Endothelial cell (in vitro differentiated cells): ENCODE results near the gene IGIP. TPM values are rescaled to one million over a fixed set of nuclear protein-coding genes. Genes with fewer than 3 reads are reported as not detected.

Experiments
- DNase-seq: peaks from one replicate; pipeline ENCODE4 v3.0.0; 2021; ENCODE audit warnings: low spot score
- H3K27ac Mint-ChIP-seq: one replicate; pipeline ENCODE4 v1.8.0; 2021; ENCODE audit warnings: mixed read lengths, inconsistent platforms; ENCODE audit not compliant: unreplicated experiment
- H3K27me3 Mint-ChIP-seq: one replicate; pipeline ENCODE4 v1.8.0; 2021; ENCODE audit warnings: mild to moderate bottlenecking, moderate library complexity, mixed read lengths, inconsistent platforms; ENCODE audit not compliant: unreplicated experiment
- H3K36me3 Mint-ChIP-seq: one replicate; pipeline ENCODE4 v1.8.0; 2021; ENCODE audit warnings: mild to moderate bottlenecking, low read depth, mixed read lengths, inconsistent platforms; ENCODE audit not compliant: unreplicated experiment
- H3K4me1 Mint-ChIP-seq: one replicate; pipeline ENCODE4 v1.8.0; 2021; ENCODE audit warnings: mild to moderate bottlenecking, mixed read lengths, inconsistent platforms; ENCODE audit not compliant: unreplicated experiment
- H3K4me3 Mint-ChIP-seq: one replicate; pipeline ENCODE4 v1.8.0; 2021; ENCODE audit warnings: mild to moderate bottlenecking, mixed read lengths, inconsistent platforms; ENCODE audit not compliant: unreplicated experiment
- H3K9me3 Mint-ChIP-seq: one replicate; pipeline ENCODE4 v1.8.0; 2021; ENCODE audit warnings: mixed read lengths, inconsistent platforms; ENCODE audit not compliant: unreplicated experiment
- total RNA-seq: library from RNA; stranded (reverse); fragmentation: NEBNext Ultra II Directional; extraction: Animal tissue kit (Norgen Biotek cat#: 25700); gene quantifications from one replicate; pipeline ENCODE4 v1.2.1, GENCODE V29; 2021; ENCODE audit not compliant: unreplicated experiment
- TF ChIP-seq, protein P1 (sequence below): fragments of 200-600 bp; sonication (generic); IDR thresholded peaks from one replicate; pipeline ENCODE4 v1.5.0; 2021; ENCODE audit warnings: antibody characterized with exemption; ENCODE audit not compliant: unreplicated experiment

Gene IGIP
- total RNA-seq, 1 donor from 2014 or later, result 1.3 TPM

DNA sequence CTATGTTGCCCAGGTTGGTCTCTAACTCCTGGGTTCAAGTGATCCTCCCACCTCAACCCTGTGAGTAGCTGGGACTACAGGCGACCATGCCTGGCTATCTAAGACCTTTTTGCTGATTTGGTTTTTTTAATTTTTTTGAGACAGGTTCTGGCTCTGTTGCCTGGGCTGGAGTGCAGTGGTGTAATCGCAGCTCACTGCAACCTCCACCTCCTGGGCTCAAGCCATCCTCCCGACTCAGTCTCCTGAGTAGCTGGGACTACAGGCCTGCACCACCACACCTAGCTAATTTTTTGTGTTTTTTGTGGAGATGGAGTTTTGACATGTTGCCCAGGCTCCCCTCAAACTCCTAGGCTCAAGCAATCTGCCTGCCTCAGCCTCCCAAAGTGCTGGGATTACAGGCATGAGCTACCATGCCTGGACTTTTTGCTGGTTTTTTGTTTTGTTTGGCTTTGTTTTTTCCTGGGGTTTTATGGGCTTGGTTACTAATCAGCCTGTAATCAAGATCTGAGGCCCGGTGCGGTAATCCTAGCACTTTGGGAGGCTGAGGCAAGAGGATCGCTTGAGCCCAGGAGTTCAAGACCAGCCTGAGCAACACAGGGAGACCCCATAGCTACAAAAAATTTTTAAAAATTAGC lies 52.9 kb downstream of the IGIP start:
- DNase-seq, result no peak
- peaks cover 25% of the 10 kb centered on the region for H3K4me1 Mint-ChIP-seq
- H3K36me3 Mint-ChIP-seq, result peaks cover 4% of the 10 kb centered on the region
- peaks cover 11% of the 10 kb centered on the region for H3K27me3 Mint-ChIP-seq
- no peak overlapping the region for H3K27ac Mint-ChIP-seq
- TF ChIP-seq, protein P1, sequence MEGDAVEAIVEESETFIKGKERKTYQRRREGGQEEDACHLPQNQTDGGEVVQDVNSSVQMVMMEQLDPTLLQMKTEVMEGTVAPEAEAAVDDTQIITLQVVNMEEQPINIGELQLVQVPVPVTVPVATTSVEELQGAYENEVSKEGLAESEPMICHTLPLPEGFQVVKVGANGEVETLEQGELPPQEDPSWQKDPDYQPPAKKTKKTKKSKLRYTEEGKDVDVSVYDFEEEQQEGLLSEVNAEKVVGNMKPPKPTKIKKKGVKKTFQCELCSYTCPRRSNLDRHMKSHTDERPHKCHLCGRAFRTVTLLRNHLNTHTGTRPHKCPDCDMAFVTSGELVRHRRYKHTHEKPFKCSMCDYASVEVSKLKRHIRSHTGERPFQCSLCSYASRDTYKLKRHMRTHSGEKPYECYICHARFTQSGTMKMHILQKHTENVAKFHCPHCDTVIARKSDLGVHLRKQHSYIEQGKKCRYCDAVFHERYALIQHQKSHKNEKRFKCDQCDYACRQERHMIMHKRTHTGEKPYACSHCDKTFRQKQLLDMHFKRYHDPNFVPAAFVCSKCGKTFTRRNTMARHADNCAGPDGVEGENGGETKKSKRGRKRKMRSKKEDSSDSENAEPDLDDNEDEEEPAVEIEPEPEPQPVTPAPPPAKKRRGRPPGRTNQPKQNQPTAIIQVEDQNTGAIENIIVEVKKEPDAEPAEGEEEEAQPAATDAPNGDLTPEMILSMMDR, result no peak
- no peak overlapping the region for H3K4me3 Mint-ChIP-seq
- H3K9me3 Mint-ChIP-seq, result no peaks in the 10 kb centered on the region

Other genes with a start within 250 kb of the IGIP start
- not detected for gene NRG2, start 82.6 kb upstream of the IGIP start, total RNA-seq
- 6.2 TPM for gene PURA, start 11.8 kb upstream of the IGIP start, total RNA-seq
- 21.7 TPM for gene CYSTM1, start 49.3 kb downstream of the IGIP start, total RNA-seq
- 86.2 TPM for gene PFDN1, start 177.2 kb downstream of the IGIP start, total RNA-seq
- 22.6 TPM for gene HBEGF, start 220.7 kb downstream of the IGIP start, total RNA-seq
- gene SLC4A9, start 234.3 kb downstream of the IGIP start, total RNA-seq, result 0.23 TPM